HG03442 (cell line): Measurements from ENCODE around the gene MED12L.

Experiments
- ATAC-seq: cut with Tn5 transposase; IDR thresholded peaks from one replicate; pipeline ENCODE4 v1.9.1; 2021; ENCODE audit warnings: mild to moderate bottlenecking, moderate library complexity; ENCODE audit not compliant: unreplicated experiment

Gene MED12L

DNA sequence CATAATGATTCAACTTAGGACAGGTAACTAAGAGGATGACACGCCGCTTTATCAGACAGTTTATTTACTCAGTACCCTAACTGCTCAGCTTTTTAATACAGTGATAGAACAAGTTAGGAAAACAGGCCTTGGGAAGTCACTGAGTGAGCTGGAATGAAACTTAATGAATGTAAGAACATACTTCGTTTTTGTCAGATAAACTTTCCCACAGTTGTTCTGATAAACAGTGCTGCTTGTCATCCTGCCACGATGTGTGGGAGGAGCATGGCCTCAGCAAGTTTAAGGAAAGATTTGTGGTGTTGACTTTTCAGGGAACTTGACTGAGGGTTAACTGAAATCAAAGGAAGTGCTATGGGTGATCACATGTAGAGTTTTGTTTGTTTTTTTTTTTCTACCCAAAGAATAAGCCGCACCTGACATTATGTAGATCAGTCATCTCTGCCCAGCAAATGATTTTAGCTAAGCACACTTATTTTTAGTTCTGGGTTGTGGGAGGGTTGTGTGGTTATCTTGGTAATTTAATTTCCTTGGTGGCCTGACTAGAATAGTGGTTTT lies 198.5 kb downstream of the MED12L start:
- no peak for ATAC-seq

- no peak for ATAC-seq
Measured at GRCh38 chr3:151285940-151286339, 200.5 kb downstream of the MED12L start.

GRCh38 chr3:151289445-151289844 lies 204.0 kb downstream of the MED12L start:
- ATAC-seq = no peak

DNA sequence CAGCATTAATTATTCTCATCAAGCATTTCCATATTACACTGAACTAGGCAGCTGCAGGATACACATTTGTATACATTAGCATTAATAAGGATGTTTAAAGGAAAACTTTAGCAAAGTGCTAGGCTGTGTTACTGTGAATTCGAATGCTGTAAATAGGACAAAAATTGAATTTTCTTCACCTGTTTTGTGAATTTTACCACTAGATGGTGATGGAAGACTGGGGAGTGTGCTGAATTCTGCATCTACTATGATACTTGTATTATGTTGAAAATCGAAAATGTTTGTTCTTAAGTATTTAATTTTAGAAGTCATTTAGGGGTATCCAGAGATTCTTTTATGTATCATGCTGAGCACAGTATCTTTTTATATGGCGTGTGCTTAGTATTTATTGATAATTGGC lies 205.2 kb downstream of the MED12L start:
- ATAC-seq = no peak

DNA sequence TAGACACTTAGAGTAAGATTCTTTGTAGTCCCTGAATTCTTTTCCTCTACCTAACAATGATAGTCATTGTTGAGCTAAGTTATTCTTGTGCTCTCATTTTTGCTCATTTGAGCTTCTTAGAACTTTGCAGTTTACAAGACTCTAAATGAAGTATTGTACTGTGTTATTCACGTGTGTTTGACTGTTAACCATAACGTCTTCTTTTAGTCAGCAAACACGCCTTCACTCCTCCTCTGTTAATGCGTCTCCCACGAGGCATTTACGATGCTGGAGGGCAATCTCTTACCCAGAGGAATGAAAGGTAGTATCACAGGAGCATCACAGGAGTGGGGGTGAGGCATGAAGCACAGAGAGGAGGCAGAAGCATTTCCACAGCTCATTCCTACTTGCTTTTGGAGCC lies 207.7 kb downstream of the MED12L start:
- no peak for ATAC-seq

DNA sequence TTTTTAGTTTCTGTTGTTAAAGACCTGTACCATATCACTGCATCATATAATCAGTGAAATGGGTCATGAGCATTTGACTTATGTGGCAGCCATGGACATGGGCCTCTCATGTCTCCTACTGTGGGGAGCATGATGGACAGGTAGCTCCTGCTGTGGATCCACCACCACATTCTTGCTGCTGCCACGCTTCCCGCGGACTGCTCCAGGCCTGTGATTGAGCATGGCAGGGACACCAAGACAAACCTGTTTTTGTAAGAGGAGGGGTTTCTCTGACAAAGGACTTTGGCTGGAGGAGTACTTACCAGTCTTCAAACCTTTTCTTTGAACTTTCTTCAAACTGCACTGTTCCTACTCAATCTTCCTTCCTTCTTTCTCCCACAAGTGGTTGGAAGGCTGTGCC lies 210.8 kb downstream of the MED12L start:
- no peak for ATAC-seq

DNA sequence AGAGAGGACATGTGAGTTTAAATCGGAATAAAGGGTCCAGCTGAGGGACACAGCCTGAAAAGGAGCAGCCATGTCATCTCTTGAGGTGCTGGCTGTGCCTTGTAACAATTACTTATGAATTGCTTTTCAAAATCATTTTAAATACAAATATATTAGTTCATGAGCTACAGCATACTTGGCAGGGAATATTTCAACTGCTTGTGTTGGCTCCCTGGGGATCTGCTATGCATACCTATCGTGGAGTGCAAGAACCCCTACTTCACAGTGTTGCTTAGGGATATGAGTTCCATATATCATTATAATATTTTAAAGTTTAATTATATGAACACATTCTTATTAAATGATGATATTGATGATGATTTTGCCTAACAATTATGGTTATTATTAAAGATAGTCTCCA lies 212.0 kb downstream of the MED12L start:
- no peak for ATAC-seq

DNA sequence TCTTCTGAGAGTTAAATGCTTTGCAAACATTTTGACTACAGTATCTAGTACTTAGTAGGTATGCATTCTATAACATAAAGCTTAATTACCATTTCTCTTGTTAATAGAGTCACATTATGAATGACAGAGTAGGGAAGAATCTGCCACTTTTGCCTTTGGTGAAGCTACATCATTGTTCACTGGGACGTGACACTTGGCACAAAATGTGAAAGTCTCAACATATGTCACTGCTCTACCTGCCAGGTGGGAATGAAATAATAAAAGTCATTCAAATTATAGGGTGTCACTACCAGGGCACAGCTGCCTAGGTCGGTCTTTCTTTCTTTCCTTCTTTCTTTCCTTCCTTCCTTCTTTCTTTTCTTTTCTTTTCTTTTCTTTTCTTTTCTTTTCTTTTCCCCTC lies 213.5 kb downstream of the MED12L start:
- no peak for ATAC-seq

GRCh38 chr3:151300539-151300938 lies 215.1 kb downstream of the MED12L start:
- ATAC-seq = no peak

- no peak for ATAC-seq
Measured at GRCh38 chr3:151301787-151302186, 216.3 kb downstream of the MED12L start.

DNA sequence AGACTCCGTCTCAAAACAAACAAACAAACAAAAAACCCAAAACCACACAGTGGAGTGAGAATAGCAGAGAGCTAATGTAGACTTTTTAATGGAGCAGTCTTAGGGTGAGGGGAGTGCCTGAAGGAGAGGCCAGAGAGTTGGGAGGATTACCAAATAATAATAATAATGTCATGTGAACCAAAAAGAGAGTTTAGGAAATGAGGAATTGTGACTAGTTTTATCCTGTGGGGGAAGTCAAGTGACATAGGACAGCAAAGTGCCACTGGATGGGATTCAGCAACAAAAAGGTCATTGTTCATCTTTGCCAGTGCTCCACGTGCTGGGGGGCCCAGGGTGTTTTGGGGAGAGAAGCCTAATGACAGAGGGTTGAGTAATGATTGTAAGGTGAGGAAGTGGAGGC lies 218.3 kb downstream of the MED12L start:
- no peak for ATAC-seq

DNA sequence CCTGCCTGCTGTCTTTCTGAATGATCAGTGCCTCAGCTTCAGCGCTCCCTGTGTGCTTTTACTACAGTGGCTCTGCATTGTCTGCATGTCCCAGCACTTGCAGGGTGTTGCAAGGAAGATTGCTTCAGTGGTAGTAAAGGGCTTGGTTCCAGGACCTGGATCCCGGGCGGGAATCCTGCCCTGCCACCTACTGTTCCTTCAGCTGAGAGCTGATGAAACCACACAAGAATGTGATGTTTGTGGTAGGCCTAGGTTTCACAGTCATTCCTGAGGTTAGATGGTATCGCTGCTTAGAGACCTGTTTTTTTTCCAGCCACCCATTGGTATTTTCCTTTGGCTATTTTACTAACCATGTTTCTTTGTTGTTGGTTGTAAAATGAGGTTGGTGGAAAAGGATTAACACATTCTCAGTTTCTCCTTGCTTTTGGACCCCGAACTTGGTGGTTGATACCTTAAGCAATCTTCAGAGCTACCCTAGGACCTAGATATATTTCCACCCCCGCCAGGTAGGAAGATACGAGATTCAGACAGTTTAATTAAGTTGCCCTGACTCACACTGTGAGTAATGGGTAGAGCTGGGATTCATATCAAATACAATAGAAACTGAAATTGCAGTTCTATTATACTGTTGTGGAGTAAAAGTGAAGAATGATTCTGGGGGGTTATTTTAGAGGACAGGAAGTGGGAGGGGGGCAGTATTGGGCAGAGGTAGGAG lies 219.8 kb downstream of the MED12L start:
- ATAC-seq = no peak

- no peak for ATAC-seq
Measured at GRCh38 chr3:151305775-151306151, 220.3 kb downstream of the MED12L start.

GRCh38 chr3:151306168-151306810 lies 220.8 kb downstream of the MED12L start:
- ATAC-seq = no peak

DNA sequence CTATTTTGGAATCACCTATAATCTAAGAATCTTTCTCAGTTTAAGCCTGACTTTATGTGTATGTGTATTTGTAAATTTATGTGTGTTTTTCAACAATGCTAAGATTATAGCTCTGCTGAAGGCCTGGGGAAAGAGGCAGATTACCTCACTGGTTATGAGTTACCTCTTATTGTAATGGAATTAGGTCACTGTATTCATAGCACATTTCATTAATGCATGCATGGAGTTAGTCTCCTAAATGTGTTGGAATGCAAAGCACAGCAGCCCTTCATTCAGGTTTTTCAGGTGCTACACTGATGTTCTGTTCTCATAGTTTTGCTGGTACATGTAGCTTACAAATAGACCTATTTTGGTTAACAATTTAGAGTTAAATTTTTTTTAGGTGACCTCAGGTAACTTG lies 221.7 kb downstream of the MED12L start:
- no peak for ATAC-seq

- ATAC-seq = no peak
Measured at GRCh38 chr3:151307583-151308488, 222.4 kb downstream of the MED12L start.

GRCh38 chr3:151309566-151309965 lies 224.1 kb downstream of the MED12L start:
- no peak for ATAC-seq

DNA sequence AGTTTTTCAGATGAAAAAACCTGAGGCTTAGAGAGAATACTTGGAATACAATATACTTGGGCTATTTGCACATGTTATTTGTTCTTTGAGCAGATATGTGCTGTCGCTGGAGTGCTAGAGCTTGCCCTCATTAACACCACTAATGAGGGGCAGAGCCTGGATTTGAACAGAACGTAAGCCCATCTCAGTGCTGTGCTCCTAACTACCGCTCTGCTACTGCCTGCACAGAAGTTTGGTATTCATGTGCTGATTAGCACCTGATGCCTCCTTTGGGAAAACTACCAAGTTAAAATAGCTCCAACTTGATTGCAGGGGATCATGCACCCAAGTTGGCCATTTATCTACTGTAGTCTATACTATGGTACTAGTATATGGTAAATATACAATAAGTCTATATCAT lies 227.5 kb downstream of the MED12L start:
- ATAC-seq = no peak

DNA sequence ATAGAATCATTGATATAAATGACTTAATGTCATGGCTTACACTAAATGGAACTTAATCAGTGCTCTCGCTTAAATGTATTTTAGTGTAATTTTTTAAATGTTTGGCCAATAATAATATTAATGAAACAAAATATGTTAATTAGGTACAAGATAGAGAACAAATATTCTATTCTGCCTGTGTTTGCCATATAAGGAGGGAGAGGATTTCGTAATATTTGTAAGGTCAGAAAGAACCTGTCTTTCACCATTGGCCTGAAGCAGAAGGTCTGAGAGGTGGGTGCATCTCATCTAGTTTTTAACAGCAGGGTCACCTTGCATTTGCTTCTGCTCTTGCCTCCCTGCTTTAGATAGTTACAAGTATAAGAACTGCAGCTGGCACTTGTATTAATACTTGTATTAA lies 228.7 kb downstream of the MED12L start:
- ATAC-seq = no peak

- ATAC-seq = no peak
Measured at GRCh38 chr3:151314593-151314992, 229.1 kb downstream of the MED12L start.

- ATAC-seq = no peak
Measured at GRCh38 chr3:151315136-151315535, 229.7 kb downstream of the MED12L start.
